ENCODE data around the gene TP63.

GRCh38 chr3:189786479-189787064 is 155.4 kb downstream of the TP63 start:
- TF ChIP-seq, protein P1, sequence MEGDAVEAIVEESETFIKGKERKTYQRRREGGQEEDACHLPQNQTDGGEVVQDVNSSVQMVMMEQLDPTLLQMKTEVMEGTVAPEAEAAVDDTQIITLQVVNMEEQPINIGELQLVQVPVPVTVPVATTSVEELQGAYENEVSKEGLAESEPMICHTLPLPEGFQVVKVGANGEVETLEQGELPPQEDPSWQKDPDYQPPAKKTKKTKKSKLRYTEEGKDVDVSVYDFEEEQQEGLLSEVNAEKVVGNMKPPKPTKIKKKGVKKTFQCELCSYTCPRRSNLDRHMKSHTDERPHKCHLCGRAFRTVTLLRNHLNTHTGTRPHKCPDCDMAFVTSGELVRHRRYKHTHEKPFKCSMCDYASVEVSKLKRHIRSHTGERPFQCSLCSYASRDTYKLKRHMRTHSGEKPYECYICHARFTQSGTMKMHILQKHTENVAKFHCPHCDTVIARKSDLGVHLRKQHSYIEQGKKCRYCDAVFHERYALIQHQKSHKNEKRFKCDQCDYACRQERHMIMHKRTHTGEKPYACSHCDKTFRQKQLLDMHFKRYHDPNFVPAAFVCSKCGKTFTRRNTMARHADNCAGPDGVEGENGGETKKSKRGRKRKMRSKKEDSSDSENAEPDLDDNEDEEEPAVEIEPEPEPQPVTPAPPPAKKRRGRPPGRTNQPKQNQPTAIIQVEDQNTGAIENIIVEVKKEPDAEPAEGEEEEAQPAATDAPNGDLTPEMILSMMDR (IDR thresholded peaks at IDR 0.05) = no peak
- no peak for TF ChIP-seq POLR2A (IDR thresholded peaks at IDR 0.05)
- TF ChIP-seq POLR2AphosphoS5 (IDR thresholded peaks at IDR 0.05; ENCODE audit: insufficient read depth in 1 of 2, low read depth in 1 of 2) = no peak
